HG03097 (cell line): ENCODE results near the gene PCDHGB1.
A peak's percentile ranks its signal among the peaks of the same experiment; 100 is the strongest.
"Not testable (repeated sequence)": the region's sequence is repeated elsewhere in the genome, so short reads cannot be mapped to it uniquely, and the experiment has no call there.

Source experiments
- ATAC-seq: cut with Tn5 transposase; IDR thresholded peaks from one replicate; pipeline ENCODE4 v1.9.1; 2021; ENCODE audit not compliant: unreplicated experiment, low FRiP score

Gene PCDHGB1

GRCh38 chr5:141349917-141350619, at the start of gene PCDHGB1:
TSS of gene PCDHGB1 (plus strand) at chr5:141350099. CDS start at chr5:141350261, 162 bp downstream.
- ATAC-seq = no peak

DNA sequence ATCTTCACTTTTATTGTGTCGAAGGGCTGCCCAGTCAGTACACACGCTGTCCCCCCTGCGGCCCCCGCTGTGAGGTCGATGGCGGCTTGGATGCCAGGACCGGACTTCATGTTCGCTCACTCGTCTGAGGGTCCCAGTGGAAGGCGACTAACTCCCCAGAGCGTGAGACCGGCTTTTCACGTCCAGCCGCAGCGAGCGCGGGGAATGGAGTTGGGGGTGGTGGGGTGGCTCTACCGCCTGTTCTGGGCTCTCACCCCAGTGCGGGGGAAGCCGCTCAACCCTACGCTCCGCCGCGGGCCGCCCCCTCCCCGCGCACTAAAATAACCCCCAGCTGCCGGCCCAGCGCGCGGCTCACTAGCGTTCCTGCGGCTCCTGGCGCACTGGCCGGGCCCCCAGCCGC, 46.1 kb upstream of the PCDHGB1 start, which contains the start of gene SLC25A2:
Gene SLC25A2 (minus strand): TSS at position 294 of the 400 bp plus-strand sequence. CDS start 184 bp downstream, at position 110.
- ATAC-seq = no peak

- ATAC-seq = no peak
These were observed 43.3 kb upstream of the PCDHGB1 start for GRCh38 chr5:141306630-141307029.

- no peak for ATAC-seq
These were observed 36.2 kb upstream of the PCDHGB1 start for GRCh38 chr5:141313711-141314110.

- ATAC-seq = not testable (repeated sequence)
These were observed 32.9 kb upstream of the PCDHGB1 start for GRCh38 chr5:141316963-141317362.

DNA sequence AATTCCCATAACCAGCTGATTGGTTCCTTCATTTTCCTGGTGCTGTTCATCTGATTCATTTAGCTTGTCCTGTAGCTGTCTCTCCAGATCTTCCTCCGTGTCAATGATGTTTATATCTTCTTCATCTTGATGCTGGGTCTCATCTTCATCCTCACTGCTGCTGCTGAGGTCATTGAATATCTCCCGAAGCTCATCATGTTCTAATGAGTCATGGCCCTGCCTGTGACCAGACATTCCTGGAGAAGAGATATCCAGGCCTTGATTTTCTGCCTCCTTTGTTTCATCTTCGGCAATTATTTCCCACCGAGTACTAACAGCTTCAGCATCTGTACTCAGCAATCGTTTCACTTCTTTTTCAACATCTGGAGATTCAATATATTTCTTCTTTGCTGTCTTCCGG, 30.7 kb upstream of the PCDHGB1 start:
- ATAC-seq = no peak

DNA sequence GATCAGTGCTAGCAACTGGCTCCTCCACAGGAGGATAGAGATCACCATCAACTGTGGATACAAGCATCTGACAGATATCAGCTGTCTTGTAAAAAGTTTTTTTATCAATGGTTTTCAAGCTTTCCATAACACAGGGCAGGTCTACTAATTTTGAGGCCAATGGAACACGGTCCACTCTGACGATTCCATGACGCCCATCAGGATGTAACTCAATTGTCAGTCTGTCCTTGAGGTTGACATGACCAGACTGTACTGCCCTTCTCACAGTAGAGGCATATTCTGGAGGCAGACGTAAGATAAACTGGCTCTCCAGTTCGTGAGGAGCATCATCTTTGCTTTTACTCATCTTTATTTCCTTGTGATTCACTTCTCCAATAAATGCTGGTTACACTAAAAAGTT, 30.2 kb upstream of the PCDHGB1 start:
- ATAC-seq = no peak

GRCh38 chr5:141320225-141321169, 29.4 kb upstream of the PCDHGB1 start, which contains the start of gene TAF7:
TSS of gene TAF7 (minus strand) at chr5:141320784. CDS start at chr5:141320044, 740 bp downstream.
- ATAC-seq = peak; percentile 95

DNA sequence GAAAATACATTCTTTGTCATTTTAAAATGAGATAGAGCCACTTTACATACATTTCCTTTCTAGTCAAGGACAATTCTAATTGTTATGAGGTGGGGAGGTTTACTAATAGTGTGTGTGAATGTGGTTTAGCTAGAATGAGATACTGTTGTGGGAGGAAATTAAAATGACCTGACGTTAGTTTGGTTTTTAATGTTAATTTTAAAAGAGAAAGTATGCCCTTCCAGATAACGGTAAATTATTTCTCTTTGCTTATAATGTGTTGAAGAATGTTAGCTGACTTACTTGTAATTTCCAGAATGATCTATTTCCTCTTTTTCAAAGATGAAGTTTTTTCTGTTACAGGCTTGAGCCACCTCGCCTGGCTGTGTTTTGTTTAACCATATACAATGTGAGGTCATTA, 27.6 kb upstream of the PCDHGB1 start:
- ATAC-seq = no peak

- ATAC-seq = peak; percentile 81
These were observed 23.6 kb upstream of the PCDHGB1 start for GRCh38 chr5:141326088-141326854.

DNA sequence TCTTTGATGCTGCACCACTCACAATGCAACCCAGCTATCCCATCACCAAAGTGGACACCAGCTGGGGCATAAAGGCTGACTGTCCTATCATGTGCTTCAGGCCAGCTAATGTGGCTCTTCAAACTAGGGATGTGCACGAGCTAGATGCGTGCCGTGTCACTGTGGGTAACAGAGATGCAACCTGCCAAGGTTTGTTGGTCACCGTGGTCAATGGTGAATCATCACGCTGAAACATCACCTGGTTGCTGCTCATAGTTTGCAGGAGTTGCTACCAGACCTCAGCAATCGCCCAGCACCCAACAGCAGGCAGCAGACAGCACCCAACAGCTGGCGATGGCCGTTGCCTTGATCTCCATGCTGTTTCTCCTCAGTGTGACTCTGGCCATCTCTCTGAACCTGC, 21.7 kb upstream of the PCDHGB1 start:
- no peak for ATAC-seq

- ATAC-seq = no peak
These were observed 19.4 kb upstream of the PCDHGB1 start, which contains the start of gene PCDHGA1 for GRCh38 chr5:141330299-141331080. TSS of gene PCDHGA1 (plus strand) at chr5:141330514.

GRCh38 chr5:141332571-141332970, 17.3 kb upstream of the PCDHGB1 start:
- ATAC-seq = not testable (repeated sequence)

DNA sequence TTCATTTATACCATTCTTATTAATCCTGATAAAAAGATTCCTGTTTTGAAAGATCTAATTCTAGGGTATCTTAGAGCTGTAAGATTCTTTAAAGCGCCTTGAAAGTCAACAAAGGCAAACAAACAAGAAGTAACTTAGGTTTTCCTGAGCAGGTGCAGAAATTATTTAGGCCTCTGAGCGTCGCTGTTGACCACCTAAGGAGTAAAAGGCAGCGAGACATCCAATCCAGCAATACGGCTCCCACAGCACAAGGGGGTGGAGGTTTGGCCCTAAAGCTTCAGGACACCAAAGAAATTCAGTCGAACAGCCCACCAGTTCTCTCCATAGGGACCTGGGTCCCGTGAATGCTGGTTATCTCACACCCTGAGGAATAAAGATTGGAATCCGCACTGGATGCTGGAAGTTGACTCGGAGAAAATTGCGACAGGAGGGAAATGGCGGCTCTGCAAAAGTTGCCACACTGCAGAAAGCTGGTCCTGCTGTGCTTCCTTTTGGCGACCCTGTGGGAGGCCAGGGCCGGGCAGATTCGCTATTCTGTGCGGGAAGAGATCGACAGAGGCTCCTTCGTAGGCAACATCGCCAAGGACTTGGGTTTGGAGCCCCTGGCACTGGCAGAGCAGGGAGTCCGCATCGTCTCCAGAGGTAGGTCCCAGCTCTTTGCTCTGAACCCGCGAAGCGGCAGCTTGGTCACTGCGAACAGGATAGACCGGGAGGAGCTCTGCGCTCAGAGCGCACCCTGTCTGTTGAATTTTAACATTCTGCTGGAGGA, 11.2 kb upstream of the PCDHGB1 start, which contains the start of gene PCDHGA2:
Gene PCDHGA2 (plus strand): TSS at position 223 of the 769 bp plus-strand sequence.
- ATAC-seq = no peak

- ATAC-seq = not testable (repeated sequence)
These were observed 9.0 kb upstream of the PCDHGB1 start for GRCh38 chr5:141340781-141341354.

DNA sequence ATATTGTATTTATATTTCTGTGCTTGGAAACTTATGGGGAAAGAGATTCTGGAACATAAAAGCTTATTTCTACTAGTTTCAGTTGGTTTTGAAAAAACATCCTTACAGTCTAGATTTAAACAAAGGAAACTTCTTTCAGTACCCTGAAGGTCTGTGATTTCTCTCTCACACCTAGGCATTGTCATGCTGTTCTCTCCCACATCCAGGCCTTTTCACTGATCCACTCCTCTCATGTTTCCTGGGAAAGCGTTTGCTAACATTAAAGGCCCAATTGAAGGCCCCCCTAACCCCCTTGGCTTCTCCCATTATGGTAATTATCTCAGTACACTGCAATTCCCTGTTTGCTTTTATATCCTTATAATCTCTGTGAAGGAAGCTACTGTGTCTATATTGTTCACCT, 7.1 kb upstream of the PCDHGB1 start:
- ATAC-seq = no peak

- ATAC-seq = no peak
These were observed 6.5 kb upstream of the PCDHGB1 start, which contains the start of gene PCDHGA3 for GRCh38 chr5:141343242-141343952. TSS of gene PCDHGA3 (plus strand) at chr5:141343829. CDS start at chr5:141344034, 205 bp downstream.

DNA sequence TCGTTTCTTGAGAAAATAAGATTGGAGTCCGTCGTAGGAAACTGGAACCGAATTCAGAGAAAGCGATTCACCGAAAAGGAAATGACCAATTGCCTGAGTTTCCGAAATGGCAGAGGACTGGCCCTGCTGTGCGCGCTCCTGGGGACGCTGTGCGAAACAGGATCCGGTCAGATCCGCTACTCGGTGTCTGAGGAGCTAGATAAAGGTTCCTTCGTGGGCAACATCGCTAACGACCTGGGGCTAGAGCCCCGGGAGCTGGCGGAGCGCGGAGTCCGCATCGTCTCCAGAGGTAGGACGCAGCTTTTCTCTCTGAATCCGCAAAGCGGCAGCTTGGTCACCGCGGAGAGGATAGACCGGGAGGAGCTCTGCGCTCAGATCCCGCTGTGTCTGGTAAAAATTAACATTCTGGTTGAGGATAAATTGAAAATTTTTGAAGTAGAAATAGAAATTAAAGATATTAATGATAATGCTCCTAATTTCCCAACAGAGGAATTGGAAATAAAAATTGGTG, 5.9 kb upstream of the PCDHGB1 start:
- ATAC-seq = no peak
